ENCODE measurements around the gene WDTC1.

WDTC1 gene

DNA sequence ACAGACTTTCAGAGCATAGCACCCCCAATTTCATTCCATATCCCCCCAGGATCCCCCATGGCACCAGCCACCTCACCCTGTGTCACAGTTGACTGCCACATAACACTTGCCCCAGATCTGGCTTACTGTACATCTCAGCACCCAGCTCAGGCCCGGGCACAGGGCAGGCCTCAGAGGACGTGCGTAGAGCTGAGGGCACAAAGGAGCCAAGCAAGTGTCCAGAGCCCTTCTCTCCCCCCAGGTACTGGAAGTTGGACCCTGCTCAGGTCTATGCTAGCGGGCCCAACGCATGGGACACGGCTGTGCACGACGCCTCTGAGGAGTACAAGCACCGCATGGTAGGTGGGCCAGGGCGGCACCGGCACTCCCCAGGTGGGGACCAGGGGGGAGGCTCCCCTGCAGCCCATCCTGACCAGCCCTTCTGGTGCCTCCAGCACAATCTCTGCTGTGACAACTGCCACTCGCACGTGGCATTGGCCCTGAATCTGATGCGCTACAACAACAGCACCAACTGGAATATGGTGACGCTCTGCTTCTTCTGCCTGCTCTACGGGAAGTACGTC, 99.4 kb downstream of the WDTC1 start:
- DNase-seq (ENCODE audit: low read depth, low spot score), result no peak

- no peak for DNase-seq (ENCODE audit: low read depth, low spot score)
Observed at GRCh38 chr1:27335506-27336422, 101.3 kb downstream of the WDTC1 start.

DNA sequence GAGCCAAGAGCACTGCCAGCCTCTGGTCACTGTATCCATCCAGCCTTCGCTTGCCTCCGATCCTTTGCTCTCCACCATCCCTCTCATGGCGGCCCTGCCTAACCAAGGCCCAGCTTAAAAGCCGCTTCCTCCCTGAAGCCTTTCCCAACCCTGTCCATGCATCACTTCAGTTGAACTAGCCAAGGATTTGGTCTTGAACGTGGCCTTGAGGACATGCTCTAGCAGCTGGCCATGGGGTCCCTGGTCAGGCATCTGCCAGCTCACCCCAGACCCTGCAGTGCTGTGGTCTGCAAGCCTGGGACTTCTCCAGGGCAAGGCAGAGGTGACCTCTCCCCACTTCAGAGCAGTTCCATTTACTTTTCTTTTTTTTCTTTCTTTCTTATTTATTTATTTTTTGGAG, 102.3 kb downstream of the WDTC1 start:
- DNase-seq (ENCODE audit: low read depth, low spot score), result no peak

GRCh38 chr1:27338751-27339150, 104.3 kb downstream of the WDTC1 start:
- no peak for DNase-seq (ENCODE audit: low read depth, low spot score)

DNA sequence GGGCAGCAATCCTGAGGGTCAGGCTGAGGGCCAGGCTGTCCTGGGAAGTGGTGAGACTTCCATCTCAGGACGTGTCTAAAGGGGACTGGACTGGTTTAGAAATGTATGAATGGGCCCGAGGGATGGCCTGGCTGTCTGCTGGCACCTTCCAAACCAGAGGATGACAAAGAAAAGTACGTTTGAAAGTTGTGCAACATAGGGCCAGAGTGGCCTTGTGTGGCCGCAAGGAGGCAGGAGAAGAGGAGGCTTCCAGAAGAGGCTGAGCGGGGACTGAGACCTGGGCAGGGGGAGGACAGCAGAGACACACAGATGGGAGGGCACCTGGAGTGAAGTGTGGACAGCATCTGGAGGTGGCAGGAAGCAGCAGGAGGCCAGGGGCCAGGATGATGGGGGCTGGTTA, 104.8 kb downstream of the WDTC1 start:
- no peak for DNase-seq (ENCODE audit: low read depth, low spot score)

DNA sequence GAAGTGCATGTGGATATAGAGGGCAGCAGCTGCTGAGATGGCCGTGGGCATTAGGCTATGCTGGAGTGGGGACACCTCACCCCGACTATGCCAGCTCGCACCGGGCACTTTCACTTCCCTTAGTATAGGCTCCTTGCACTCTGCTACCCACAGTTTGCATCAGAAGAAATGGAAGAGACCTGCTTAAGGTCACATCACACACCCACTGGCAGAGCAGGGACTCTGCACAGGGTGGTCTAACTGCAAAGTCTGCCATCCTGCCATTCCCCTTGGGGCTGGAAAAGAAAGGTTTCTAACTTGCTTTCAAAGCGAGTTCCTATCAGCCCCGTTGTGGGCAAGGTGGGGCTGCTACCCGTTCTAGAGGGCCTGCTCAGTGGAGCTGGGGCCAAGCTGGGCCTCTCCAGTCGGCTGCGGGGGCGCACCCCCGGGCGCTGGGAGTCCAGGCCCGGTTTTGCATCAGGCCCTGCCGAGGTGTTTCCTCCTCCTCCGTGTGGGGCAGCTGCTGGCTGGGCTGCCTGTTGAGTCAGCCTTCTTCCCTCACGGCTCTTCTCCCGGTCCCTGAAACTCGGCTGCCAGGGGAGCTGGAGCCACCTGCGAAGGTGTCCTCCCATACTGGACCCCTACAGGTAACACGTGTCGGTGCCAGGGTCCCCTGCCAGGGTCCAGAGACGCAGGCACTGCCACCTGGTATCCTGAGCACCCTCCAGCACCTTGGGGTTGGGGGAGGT, 107.3 kb downstream of the WDTC1 start, which contains the start of gene SYTL1:
TSS of gene SYTL1 (plus strand) at position 498 of the 728 bp plus-strand sequence. CDS start 3,313 bp downstream, outside the sequence.
- DNase-seq (ENCODE audit: low read depth, low spot score), result peak; percentile 85

GRCh38 chr1:27342391-27342777, 108.0 kb downstream of the WDTC1 start:
- no peak for DNase-seq (ENCODE audit: low read depth, low spot score)

DNA sequence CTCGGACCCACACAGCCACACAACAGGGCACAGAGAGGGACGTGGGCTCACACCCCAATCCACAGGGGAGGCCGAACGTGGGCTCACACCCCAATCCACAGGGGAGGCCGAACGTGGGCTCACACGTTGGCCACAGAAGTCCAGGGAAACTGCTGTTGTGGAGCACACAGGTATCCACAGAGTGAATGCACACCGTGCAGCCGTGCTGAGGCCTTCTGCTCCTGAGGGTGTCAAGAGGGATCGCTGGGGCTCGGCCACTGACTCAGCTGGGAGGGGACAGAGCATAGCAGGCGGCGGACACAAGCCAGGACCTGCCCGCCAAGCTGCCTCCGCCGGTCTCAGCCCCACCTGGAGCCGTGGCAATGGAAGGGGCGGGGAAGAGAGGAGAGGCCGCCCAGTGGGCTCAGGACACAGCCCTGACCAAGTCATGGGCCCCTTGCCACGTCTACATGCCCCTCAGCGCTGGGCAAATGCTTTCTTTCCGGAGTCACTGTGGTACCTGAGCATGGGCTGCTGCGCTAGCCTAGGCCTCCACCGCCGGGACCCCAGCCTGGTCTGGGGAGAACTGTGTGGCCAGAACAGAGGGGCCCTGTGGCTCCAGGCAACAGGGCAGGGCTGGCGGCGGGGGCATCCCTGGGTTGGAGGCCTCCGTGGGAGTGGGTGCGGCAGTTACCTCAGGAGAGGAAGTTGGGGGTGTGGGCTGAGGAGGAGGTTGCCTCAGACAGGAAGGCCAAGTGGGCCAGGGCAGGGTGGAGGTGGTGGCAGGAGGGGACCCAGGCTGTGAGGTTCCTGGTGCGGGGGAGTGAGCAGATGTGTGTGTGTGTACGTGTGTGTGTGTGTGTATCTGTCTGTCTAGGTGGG, 108.6 kb downstream of the WDTC1 start:
- no peak for DNase-seq (ENCODE audit: low read depth, low spot score)

DNA sequence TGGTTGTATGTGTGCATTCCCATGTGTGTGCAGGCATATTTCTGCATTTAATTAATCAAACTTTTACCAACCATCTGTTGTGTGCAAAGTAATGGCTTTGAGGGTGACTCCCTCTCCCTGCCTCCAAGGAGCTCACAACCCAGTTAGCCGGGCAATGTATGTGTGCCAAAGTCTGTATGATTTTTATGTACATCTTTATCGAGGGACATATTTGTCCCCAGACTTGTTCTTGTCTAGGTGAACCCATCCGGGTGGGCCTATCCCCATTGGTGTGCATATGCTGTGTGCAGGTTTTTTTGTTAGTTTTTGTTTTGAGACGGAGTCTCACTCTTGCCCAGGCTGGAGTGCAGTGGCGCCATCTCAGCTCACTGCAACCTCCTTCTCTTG, 109.2 kb downstream of the WDTC1 start:
- DNase-seq (ENCODE audit: low read depth, low spot score), result no peak

DNA sequence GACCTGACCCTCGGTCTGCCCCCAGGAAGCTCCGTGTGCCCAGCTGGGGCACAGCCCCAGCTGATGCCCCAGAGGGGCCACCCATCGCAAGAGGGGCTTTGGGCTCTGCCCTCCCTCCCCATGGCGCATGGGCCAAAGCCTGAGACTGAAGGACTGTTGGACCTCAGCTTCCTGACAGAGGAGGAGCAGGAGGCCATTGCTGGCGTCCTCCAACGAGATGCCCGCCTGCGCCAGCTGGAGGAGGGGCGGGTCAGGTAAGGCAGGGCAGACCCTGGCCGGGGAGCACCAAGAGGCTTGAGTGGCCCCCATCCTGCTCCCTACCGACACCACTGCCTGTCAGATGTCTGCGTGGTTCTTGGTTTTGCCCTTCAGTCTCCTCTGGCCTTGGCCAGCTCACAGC, 110.8 kb downstream of the WDTC1 start:
- DNase-seq (ENCODE audit: low read depth, low spot score), result no peak

DNA sequence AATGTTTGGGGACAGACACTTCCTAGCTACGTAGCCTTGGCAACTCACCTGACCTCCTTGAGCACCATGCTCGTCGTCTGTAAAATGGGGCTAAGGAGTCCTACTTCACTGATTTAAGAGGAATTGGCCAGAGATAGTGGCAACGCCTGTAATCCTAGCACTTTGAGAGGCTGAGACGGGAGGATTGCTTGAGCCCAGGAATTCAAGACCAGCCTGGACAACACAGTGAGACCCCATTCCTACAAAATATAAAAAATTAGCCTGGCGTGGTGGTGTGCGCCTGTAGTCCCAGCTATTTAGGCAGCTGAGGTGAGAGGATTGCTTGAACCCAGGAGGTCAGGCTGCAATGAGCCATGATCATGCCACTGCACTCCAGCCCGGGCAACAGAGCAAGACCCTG, 111.9 kb downstream of the WDTC1 start:
- DNase-seq (ENCODE audit: low read depth, low spot score), result no peak

DNA sequence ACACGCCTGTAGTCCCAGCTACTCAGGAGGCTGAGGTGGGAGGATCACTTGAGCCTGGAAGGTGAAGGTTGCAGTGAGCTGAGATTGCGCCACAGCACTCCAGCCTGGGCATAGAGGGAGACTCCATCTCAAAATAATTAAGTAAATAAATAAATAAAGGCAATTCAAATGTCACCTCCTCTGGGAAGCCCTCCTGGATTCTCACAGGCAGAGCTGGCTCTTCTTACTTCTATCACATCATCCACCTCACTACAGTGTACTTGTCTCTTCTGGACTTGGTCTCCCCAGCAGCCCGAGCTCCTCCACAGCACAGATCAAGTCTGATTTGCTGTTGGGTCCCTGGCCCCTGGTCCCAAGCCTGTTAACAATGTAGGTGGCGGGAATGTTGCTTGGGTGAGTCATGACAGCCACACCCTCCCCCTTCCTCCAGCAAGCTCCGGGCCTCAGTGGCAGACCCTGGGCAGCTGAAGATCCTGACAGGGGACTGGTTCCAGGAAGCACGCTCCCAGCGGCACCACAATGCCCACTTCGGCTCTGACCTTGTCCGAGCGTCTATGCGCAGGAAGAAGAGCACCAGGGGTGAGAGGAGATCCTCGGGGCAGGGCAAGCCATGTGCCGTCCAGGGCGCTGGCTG, 112.7 kb downstream of the WDTC1 start:
- no peak for DNase-seq (ENCODE audit: low read depth, low spot score)

GRCh38 chr1:27348861-27349783, 114.7 kb downstream of the WDTC1 start:
- DNase-seq (ENCODE audit: low read depth, low spot score), result peak; percentile 65

- DNase-seq (ENCODE audit: low read depth, low spot score), result peak; percentile 84
Observed at GRCh38 chr1:27349784-27350662, 115.6 kb downstream of the WDTC1 start.

DNA sequence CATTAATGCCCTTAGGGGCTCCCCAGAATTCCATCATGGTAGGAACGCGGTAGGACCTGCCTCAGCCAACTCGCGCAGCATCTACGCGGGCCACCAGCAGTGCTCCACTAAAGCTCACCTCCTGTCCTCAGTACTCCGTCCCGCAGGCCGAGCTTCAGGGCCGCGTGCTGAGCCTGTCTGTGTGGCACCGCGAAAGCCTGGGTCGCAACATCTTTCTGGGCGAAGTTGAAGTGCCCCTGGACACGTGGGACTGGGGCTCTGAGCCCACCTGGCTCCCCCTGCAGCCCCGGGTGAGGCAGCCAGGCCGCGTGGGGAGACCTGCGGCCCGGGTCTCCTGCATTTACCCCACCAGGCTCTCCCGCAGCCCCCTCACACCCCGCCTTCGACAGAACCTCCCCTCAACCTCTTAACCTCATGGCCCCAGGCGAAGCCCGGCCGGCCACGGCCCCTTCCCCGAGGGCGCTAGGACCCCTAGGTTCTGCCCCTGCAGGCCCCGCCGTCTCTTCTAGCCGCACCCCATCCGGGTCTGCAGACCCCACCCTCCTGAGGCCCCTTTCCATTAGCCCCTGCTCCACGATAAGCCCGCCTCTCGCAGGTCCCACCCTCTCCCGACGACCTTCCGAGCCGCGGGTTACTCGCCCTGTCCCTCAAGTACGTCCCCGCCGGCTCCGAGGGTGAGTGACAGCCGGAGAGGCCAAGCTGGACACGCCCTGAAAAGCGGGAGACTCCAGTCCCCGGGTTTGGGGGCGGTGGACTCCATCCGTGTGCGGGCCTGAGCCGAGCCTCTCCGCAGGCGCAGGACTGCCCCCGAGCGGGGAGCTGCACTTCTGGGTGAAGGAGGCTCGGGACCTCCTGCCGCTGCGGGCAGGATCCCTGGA, 116.5 kb downstream of the WDTC1 start:
- DNase-seq (ENCODE audit: low read depth, low spot score), result peak; percentile 67

DNA sequence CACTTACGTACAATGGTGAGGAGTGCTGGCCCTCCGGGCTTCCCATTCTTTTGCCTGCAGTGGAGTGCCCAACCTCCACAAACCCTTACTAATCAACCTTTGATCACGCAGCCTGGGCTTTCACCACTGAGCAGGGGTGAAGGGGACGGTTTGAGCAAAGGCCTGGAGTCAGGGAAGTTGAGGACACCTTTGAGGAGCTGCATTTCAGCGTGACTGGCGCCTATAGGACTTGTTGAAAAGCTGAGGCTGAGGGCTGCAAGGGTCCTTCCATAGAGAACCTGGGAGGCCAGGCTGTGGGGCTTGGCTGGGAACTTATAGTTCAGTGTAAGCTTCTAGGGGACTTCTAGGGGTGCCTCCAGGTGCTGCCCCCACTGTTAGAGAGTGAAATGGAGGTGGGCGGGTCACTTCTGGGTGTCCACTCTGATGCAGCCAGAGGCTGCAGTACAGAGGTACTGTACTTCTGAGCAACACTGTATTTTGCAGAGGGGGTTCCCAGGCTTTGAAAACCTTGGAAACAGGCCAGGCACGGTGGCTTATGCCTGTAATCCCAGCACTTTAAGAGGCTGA, 117.2 kb downstream of the WDTC1 start:
- DNase-seq (ENCODE audit: low read depth, low spot score), result no peak

- DNase-seq (ENCODE audit: low read depth, low spot score), result no peak
Observed at GRCh38 chr1:27353166-27353565, 118.7 kb downstream of the WDTC1 start.

GRCh38 chr1:27353629-27354028, 119.2 kb downstream of the WDTC1 start:
- no peak for DNase-seq (ENCODE audit: low read depth, low spot score)
